Measurements from ENCODE around the gene CNIH2.

DNA sequence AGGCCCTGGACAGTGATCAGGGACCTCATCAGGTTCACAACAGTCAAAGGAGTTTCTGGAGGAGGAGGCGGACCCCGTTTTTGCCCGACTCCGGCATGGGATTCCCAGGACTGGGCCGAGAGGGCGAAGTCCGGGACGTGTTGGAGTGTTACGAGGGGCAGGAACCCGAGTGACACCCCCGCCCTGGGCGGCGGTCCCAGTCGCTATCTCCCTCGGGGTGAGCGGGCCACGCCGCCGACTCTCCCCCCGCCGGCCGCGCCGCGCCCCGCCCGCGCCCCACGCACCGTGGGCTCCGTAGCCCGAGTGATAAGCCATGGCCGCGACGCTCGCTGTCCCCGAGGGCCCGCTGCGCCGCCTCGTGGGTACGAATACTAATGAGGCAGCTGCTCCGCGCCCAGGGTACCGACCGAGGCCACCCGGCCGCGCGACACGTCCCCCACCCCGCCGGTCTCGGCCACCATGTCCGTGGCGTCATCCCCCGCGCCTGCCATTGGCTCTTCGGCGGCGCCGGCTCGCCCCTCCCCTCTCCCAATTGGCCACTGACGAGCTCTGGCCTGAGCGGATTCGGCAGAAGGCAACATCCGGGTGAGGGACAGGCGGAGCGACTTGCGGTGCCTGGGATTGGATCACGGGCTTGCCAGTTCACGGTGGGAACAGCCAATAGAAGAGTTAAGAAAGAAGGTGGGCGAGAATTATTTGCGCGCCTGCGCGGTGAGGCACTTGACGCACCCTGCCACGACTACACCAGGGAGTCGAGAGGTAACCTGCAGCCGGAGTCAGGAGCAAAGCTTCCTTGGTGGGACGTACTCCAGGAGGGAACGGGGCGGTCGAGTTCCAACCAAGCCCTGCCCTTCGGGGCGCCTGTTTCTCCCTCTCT, 10.9 kb downstream of the CNIH2 start, which contains the start of gene YIF1A:
- TF ChIP-seq FOXM1 (IDR thresholded peaks at IDR 0.05; ENCODE audit: borderline replicate concordance) (no peak), BHLHE40 (IDR thresholded peaks at IDR 0.05; ENCODE audit: borderline replicate concordance) (no peak), CTBP1 (IDR thresholded peaks at IDR 0.05; ENCODE audit: borderline replicate concordance) (no peak), FOXA1 (IDR thresholded peaks at IDR 0.05) (no peak), ELF4 (IDR thresholded peaks at IDR 0.05) (peak; percentile 58), NFRKB (IDR thresholded peaks at IDR 0.05) (no peak)
- TF ChIP-seq, protein P1, sequence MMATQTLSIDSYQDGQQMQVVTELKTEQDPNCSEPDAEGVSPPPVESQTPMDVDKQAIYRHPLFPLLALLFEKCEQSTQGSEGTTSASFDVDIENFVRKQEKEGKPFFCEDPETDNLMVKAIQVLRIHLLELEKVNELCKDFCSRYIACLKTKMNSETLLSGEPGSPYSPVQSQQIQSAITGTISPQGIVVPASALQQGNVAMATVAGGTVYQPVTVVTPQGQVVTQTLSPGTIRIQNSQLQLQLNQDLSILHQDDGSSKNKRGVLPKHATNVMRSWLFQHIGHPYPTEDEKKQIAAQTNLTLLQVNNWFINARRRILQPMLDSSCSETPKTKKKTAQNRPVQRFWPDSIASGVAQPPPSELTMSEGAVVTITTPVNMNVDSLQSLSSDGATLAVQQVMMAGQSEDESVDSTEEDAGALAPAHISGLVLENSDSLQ (IDR thresholded peaks at IDR 0.05) = peak; percentile 99

Measured in HEK293T (cell line).